Activated CD4-positive, alpha-beta T cell treated with anti-CD3 and anti-CD28 coated beads, Interleukin-2, amount 10 ng/mL, durations not matched to agents 7 days and 5 days (primary cell): ENCODE results near the gene FRYL. TPM values are rescaled to one million over a fixed set of nuclear protein-coding genes. Genes with fewer than 3 reads are reported as not detected.
"Not testable (repeated sequence)": the region's sequence is repeated elsewhere in the genome, so short reads cannot be mapped to it uniquely, and the experiment has no call there.

Experiments used
- CTCF ChIA-PET: fragments of 350-600 bp; sonication (Branson Sonifier 250); formaldehyde crosslinking; loops from one replicate; lab custom pipeline; 2021; ENCODE audit warnings: antibody characterized with exemption; lab: Charles Lee
- POLR2A ChIA-PET: fragments of 350-600 bp; sonication (Branson Sonifier 250); formaldehyde crosslinking; loops from one replicate; lab custom pipeline; 2021; ENCODE audit warnings: antibody characterized with exemption; lab: Charles Lee
- DNase-seq: peaks from one replicate; pipeline ENCODE4 v3.0.0-alpha.2; 2020
- H3K27ac Mint-ChIP-seq: one replicate; pipeline ENCODE4 v1.8.0; 2021; ENCODE audit warnings: mild to moderate bottlenecking, moderate library complexity, mixed read lengths
- H3K27me3 Mint-ChIP-seq: one replicate; pipeline ENCODE4 v1.8.0; 2021; ENCODE audit warnings: mixed read lengths
- H3K36me3 Mint-ChIP-seq: one replicate; pipeline ENCODE4 v1.8.0; 2021; ENCODE audit warnings: low read depth, mixed read lengths
- H3K4me1 Mint-ChIP-seq: one replicate; pipeline ENCODE4 v1.8.0; 2021; ENCODE audit warnings: mixed read lengths
- H3K4me3 Mint-ChIP-seq: one replicate; pipeline ENCODE4 v1.8.0; 2021; ENCODE audit warnings: mild to moderate bottlenecking, moderate library complexity, mixed read lengths
- H3K9me3 Mint-ChIP-seq: one replicate; pipeline ENCODE4 v1.8.0; 2021; ENCODE audit warnings: mixed read lengths
- total RNA-seq, 2 experiments: library from RNA; stranded (reverse); gene quantifications; one replicate each; pipeline ENCODE4 v1.2.3, GENCODE V29; 2021

Gene FRYL
- total RNA-seq, 2 experiments from 2014 or later: 96.8 to 102 TPM

DNA sequence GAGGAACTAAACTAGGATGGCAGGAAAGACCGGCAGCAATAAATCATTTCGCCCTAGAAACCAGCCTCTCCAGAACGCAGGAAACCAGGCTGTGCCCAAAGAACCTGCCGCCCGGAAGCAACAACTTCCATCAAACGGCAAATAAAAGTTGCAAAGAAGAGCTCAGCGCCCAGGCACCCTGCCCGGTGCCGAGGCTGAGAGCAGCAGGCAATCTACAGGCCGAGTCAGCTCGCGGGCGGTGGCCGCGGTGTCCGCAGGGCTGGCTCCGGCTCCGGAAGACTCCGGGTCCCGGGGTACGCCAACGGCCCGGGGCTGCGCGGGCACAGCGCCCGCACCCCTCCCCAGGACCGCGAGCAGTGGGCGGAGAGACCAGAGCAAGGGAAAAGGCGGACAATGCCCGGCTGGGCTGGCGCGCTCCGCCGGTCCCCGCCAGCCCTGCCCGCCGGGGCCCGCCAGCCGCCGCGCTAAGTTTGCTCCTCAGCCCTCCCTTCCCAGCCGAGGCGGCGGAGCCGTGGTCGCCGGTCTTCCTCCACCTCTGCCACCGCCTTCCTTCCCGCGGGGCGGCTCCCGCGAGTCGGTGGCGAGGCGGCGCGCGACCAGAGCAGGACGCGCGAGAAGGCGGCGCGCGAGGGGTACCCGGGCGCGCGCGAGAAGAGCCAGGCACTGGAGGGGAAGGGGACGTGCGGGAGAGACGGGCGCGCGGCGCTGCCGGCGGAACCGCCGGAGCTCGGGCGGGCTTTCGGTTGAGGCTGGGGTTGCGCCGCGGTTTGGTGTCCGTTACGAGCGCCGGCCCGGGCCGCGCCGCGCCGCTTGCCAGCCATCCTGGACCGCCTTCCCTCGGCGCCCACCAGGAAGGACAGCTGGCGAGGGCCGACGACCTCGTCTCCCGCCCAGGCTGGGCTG lies 733 bp downstream of the FRYL start:
- POLR2A ChIA-PET: no interaction called here
- peak overlapping the region; percentile 91 for H3K4me3 Mint-ChIP-seq
- CTCF ChIA-PET: interaction anchor here (1.1 kb wide), 1 partner anchor 10 kb away, joined by 5 read pairs; no protein-coding TSS in a partner anchor
- H3K27ac Mint-ChIP-seq: peak overlapping the region; percentile 88
- no peaks in the 10 kb centered on the region for H3K9me3 Mint-ChIP-seq
- H3K4me1 Mint-ChIP-seq: peaks cover 47% of the 10 kb centered on the region
- peak; percentile 68 for DNase-seq
- H3K36me3 Mint-ChIP-seq: peaks cover 8% of the 10 kb centered on the region
- no peaks in the 10 kb centered on the region for H3K27me3 Mint-ChIP-seq

DNA sequence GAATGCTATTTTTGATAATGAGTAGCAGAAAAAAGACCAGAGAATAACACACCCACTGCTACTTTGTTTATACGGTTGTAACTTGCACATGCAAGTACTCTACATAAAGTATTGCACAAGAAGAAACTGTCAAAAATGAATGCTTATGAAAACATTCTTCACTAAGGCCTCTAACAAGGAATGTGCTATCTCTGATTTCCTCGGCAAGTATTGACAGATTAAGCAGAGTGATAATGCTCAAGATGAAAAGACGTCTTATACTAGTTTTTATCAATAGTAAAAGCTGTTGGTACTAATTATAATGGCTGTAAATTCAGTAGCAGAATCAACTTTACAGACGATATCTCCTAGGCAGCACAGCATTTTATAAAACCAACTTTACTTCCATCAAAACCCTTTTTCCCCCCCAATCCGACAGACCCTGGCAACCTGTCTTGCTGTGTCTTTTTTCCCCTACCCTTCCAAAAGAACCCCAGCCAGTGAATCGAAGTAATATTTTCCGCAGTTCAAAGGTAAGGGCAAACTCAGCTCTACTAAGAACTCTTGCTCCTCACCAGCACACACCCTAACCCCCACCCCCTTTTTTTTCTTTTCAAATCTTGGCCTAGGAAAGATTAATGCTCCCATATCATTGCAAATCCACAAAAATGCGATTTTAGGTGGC lies 1.5 kb downstream of the FRYL start:
- CTCF ChIA-PET: interaction anchor here (1.1 kb wide), 1 partner anchor 9 kb away, joined by 5 read pairs; no protein-coding TSS in a partner anchor
- H3K4me1 Mint-ChIP-seq: peaks cover 52% of the 10 kb centered on the region
- peaks cover 8% of the 10 kb centered on the region for H3K36me3 Mint-ChIP-seq
- DNase-seq: peak; percentile 7
- POLR2A ChIA-PET: no interaction called here
- H3K27ac Mint-ChIP-seq: peak overlapping the region; percentile 88
- H3K27me3 Mint-ChIP-seq: no peaks in the 10 kb centered on the region
- H3K4me3 Mint-ChIP-seq: peak overlapping the region; percentile 91
- no peaks in the 10 kb centered on the region for H3K9me3 Mint-ChIP-seq

DNA sequence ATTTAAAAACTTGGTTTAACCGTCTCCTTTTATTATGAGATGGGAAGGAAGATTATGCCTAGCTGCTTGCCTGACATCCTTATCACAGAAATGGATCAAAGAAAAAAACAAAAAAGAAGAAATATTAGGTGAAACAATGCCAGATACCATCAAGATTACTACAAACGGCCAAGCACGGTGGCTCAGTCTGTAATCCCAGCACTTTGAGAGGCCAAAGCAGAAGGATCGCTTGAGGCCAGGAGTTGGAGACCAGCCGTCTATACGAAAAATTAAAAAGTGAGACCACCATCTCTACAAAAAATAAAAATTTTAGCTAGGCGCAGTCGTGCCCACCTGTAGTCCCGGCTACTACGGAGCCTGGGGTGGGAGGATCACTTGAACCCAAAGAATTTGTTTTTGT lies 2.3 kb downstream of the FRYL start:
- DNase-seq: no peak
- Mint-ChIP-seq H3K4me3 (peak overlapping the region; percentile 91), H3K9me3 (no peaks in the 10 kb centered on the region), H3K27me3 (no peaks in the 10 kb centered on the region), H3K27ac (no peak overlapping the region), H3K36me3 (peaks cover 14% of the 10 kb centered on the region), H3K4me1 (peaks cover 60% of the 10 kb centered on the region)
- ChIA-PET POLR2A (no interaction called here), CTCF (no interaction called here)

DNA sequence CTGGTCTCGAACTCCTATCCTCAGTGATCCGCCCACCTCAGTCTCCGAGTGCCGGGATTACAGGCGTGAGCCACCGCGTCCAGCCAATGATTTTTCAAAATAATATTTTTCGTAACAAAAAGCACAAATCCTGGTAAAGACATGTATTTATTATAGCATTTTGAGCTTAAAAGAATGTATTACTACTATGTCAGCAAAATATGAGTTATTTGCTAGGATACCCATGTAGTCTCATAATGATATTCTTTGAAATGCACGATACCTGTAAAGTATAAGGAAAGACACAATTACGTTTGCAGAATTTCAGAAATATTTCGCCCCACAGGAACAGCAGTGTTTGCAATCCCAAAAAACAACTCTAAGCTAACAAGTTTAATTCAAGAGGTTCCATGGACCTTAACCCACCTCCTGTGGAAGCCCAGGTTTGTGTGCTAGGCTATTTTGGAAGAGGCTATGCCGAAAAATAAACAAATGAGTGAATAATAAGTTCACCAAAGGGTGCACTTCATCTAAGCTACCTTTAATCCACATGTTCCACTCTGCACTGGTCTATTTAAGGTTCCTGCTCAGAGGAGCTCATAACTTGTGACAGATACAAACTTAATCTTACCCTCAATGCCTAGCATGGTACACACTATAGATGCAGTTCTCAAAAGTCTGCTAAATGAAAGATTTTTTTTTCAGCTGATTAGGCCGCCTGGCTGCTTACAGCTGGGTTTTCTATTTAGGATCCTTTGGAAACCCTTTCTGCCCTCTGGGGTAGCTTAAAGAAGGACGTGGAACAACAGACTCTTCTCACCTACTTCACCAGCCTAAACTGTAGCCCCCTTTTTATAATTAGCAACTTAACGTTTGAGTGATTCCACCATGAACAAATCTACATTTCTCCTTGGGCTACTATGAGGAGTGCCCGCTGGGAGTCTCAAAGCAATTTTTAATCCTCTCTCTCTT lies 5.0 kb downstream of the FRYL start:
- peaks cover 60% of the 10 kb centered on the region for H3K4me1 Mint-ChIP-seq
- peaks cover 27% of the 10 kb centered on the region for H3K36me3 Mint-ChIP-seq
- H3K9me3 Mint-ChIP-seq: no peaks in the 10 kb centered on the region
- ChIA-PET POLR2A (interaction anchor here (0.5 kb wide), 1 partner anchor 10 kb away, joined by 5 read pairs; no protein-coding TSS in a partner anchor), CTCF (no interaction called here)
- no peak overlapping the region for H3K27ac Mint-ChIP-seq
- H3K4me3 Mint-ChIP-seq: no peak overlapping the region
- no peak for DNase-seq
- no peaks in the 10 kb centered on the region for H3K27me3 Mint-ChIP-seq

DNA sequence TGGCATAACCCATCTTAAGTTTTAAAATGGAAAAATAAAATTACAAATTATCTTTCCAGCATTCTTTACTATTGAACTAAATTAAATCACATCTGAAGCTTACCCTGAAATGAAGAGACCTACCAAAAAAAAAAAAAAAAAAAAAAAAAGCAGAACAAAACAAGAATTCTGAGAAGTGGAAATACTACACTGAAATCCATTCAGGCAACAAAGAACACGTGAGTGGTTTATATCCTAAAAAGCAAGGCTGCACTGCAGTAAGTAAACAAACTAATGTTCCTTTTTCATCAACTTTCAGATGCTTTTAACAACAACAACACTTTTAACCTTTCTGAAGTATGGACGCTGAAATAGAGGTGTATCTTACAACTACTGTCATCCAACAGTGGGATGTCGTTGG lies 7.5 kb downstream of the FRYL start:
- CTCF ChIA-PET: no interaction called here
- H3K4me1 Mint-ChIP-seq: peaks cover 58% of the 10 kb centered on the region
- H3K27me3 Mint-ChIP-seq: no peaks in the 10 kb centered on the region
- no peak overlapping the region for H3K4me3 Mint-ChIP-seq
- no peak overlapping the region for H3K27ac Mint-ChIP-seq
- no peaks in the 10 kb centered on the region for H3K9me3 Mint-ChIP-seq
- POLR2A ChIA-PET: no interaction called here
- no peak for DNase-seq
- H3K36me3 Mint-ChIP-seq: peaks cover 37% of the 10 kb centered on the region

DNA sequence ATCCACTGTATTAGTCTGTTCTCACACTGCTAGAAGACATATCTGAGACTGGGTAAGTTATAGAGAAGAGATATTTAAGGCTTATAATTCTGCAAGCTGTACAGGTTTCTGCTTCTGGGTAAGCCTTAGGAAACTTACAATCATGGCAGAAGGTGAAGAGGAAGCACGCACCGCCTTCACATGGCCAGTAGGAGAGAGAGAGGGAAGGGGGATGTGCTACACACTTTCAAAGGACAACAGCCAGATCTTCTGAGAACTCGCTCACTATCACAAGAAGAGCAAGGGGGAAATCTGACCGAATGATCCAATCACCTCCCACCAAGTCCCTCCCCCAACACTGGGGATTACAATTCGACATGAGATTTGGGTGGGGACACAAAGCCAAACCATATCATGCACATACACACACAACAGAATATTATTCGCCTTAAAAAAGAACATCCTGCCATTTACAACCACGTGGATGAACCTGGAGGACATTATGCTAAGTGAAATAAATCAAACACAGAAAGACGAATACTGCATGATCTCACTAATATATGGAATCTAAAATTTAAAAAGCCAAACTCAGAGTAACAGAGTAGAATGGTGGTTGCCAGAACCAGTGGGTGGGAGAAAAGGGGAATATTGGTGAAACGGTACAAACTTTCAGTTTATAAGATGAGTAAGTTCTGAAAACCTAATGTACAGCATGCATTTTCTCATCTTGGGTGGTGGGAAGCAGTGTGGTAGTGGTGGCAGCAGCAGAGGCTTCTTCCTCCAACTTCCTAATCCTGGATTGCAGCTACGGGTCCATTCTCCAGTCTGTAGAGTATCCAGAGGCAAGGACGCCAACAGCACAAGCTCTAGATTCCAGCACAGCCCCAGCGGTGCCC lies 12.8 kb downstream of the FRYL start:
- Mint-ChIP-seq H3K9me3 (peaks cover 5% of the 10 kb centered on the region), H3K27me3 (no peaks in the 10 kb centered on the region), H3K4me1 (peaks cover 38% of the 10 kb centered on the region), H3K36me3 (peaks cover 42% of the 10 kb centered on the region), H3K27ac (no peak overlapping the region), H3K4me3 (no peak overlapping the region)
- no peak for DNase-seq
- CTCF ChIA-PET: no interaction called here
- POLR2A ChIA-PET: no interaction called here

DNA sequence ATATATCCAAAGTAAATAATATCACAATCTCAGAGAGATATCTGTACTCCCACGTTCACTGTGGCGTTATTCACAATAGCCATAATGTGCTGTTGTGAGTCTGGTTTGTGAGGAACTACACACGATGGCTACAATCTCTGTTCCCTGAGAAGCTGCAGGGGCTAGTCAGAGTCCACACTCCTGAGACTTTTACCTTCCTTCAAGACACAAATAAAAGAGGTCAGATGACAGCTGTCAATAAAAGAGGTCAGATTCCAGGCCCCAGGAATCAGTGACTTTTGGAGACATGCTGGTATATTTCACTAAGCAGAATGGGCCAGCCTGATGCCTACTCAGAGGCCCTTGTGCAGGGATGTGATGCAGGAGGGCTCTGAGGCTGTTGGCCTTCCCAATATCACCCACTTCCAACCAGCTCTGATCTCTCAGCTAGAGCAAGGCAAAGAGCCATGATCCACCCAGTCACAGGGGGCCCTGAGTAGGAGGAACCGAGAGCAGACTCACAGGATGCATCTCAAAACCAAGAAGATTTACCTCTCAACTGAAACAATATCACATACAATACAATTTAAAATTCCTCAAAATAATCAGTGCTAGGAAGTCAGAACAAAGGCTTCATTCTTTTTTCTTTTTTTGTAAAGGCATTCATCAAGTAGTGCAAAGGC lies 13.8 kb downstream of the FRYL start:
- H3K27ac Mint-ChIP-seq: no peak overlapping the region
- ChIA-PET POLR2A (no interaction called here), CTCF (no interaction called here)
- no peaks in the 10 kb centered on the region for H3K27me3 Mint-ChIP-seq
- H3K36me3 Mint-ChIP-seq: peaks cover 40% of the 10 kb centered on the region
- no peak overlapping the region for H3K4me3 Mint-ChIP-seq
- peaks cover 34% of the 10 kb centered on the region for H3K4me1 Mint-ChIP-seq
- DNase-seq: no peak
- H3K9me3 Mint-ChIP-seq: peaks cover 5% of the 10 kb centered on the region

DNA sequence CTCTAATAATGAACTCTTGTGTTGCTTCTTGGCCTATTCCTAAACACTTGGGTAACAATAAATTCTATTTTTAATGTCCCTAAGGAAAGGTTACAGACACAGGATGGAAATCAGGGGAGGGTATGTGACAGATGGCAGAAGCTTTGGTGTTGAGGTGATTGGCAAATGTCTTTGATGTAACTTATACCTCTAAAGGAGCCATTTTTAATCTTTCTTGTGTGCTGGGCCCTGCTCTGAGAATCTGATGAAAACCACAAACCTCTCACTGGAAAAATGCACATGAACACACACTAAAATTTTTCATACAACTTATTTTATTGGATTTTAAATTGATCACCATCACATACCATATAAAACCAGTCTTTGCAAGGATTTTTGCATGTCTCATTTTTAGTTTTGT lies 17.7 kb downstream of the FRYL start:
- ChIA-PET CTCF (no interaction called here), POLR2A (no interaction called here)
- H3K9me3 Mint-ChIP-seq: peaks cover 11% of the 10 kb centered on the region
- no peak overlapping the region for H3K4me3 Mint-ChIP-seq
- no peak for DNase-seq
- no peak overlapping the region for H3K27ac Mint-ChIP-seq
- peaks cover 40% of the 10 kb centered on the region for H3K36me3 Mint-ChIP-seq
- H3K27me3 Mint-ChIP-seq: no peaks in the 10 kb centered on the region
- peaks cover 22% of the 10 kb centered on the region for H3K4me1 Mint-ChIP-seq

DNA sequence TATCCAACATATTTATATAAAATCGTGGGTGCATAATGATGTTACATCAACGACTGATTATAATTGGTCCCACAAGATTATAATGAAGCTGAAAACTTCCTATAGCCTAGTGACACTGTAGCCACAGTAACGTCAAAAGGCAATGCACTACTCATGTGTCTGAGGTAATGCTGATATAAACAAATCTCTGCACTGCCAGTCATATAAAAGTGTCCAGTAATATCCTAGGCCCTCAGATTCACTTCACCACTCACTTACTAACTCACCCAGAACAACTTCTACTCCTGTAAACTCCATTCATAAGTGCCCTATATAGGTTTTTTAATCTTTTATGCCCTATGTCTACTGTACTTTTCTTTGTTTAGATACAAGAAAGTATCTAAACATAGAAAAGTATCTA lies 18.8 kb downstream of the FRYL start:
- H3K4me1 Mint-ChIP-seq: peaks cover 21% of the 10 kb centered on the region
- no peak overlapping the region for H3K4me3 Mint-ChIP-seq
- DNase-seq: no peak
- H3K27ac Mint-ChIP-seq: no peak overlapping the region
- H3K36me3 Mint-ChIP-seq: peaks cover 40% of the 10 kb centered on the region
- H3K27me3 Mint-ChIP-seq: no peaks in the 10 kb centered on the region
- ChIA-PET CTCF (interaction anchor here (1.3 kb wide), 1 partner anchor 98 kb away, joined by 3 read pairs; no protein-coding TSS in a partner anchor), POLR2A (no interaction called here)
- H3K9me3 Mint-ChIP-seq: peaks cover 5% of the 10 kb centered on the region

DNA sequence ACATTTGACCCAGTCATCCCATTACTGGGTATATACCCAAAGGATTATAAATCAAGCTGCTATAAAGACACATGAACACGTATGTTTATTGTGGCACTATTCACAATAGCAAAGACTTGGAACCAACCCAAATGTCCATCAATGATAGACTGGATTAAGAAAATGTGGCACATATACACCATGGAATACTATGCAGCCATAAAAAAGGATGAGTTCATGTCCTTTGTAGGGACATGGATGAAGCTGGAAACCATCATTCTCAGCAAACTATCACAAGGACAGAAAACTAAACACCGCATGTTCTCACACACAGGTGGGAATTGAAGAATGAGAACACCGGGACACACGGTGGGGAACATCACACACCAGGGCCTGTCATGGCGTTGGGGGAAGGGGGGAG lies 21.4 kb downstream of the FRYL start:
- H3K4me1 Mint-ChIP-seq, H3K4me3 Mint-ChIP-seq, DNase-seq, H3K27me3 Mint-ChIP-seq, POLR2A ChIA-PET, H3K27ac Mint-ChIP-seq, H3K9me3 Mint-ChIP-seq: not testable (repeated sequence)
- CTCF ChIA-PET: interaction anchor here (1.0 kb wide), 1 partner anchor 226 kb away, joined by 3 read pairs; no protein-coding TSS in a partner anchor
- H3K36me3 Mint-ChIP-seq: peaks cover 35% of the 10 kb centered on the region

DNA sequence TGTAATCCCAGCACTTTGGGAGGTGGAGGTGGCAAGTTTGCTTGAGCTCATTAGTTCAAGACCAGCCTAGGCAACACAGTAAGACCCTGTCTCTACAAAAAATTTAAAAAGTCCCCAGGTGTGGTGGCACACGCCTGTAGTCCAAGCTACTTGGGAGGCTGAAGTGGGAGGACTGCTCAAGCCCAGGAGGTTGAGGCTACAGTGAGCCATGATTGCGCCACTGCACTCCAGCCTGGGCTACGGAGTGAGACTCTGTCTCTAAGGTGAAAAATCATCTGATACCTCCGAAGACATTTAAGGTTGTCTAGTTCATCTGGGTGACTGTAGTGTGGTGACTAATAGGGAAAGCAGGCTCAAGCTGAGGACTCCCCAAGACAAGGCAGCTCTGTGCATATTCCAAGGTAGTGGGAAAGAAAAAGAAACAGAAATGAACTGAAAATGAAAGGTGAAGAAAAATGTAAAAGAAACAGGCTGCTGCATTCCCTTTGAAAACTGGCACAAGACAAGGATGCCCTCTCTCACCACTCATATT lies 23.3 kb downstream of the FRYL start:
- CTCF ChIA-PET: no interaction called here
- Mint-ChIP-seq H3K9me3 (peaks cover 8% of the 10 kb centered on the region), H3K36me3 (peaks cover 34% of the 10 kb centered on the region), H3K27me3 (no peaks in the 10 kb centered on the region), H3K4me3 (no peak overlapping the region), H3K4me1 (peaks cover 19% of the 10 kb centered on the region), H3K27ac (peak overlapping the region; percentile 31)
- POLR2A ChIA-PET: no interaction called here
- no peak for DNase-seq
